Stimulated activated memory B cell treated with anti-CD40 and anti-IgM and Interleukin-4, amounts not matched to agents 10 μg/mL and 1 μg/mL and 100 μg/mL, for 72 hours (primary cell): ENCODE results near the gene MIGA1.

ENCODE experiments used
- ATAC-seq: fragments of 150-1000 bp; cut with Tn5 transposase; 2 replicates; pipeline ENCODE4 v1.10.0; 2021
- H3K27ac Mint-ChIP-seq: one replicate; pipeline ENCODE4 v1.8.0; 2022; ENCODE audit warnings: mild to moderate bottlenecking, mixed read lengths
- H3K27me3 Mint-ChIP-seq: one replicate; pipeline ENCODE4 v1.8.0; 2022; ENCODE audit warnings: mixed read lengths
- H3K36me3 Mint-ChIP-seq: one replicate; pipeline ENCODE4 v1.8.0; 2022; ENCODE audit warnings: mixed read lengths
- H3K4me1 Mint-ChIP-seq: one replicate; pipeline ENCODE4 v1.8.0; 2022; ENCODE audit warnings: mixed read lengths
- H3K4me3 Mint-ChIP-seq: one replicate; pipeline ENCODE4 v1.8.0; 2022; ENCODE audit warnings: mild to moderate bottlenecking, moderate library complexity, mixed read lengths
- H3K9me3 Mint-ChIP-seq: one replicate; pipeline ENCODE4 v1.8.0; 2022; ENCODE audit warnings: mixed read lengths

MIGA1 gene

DNA sequence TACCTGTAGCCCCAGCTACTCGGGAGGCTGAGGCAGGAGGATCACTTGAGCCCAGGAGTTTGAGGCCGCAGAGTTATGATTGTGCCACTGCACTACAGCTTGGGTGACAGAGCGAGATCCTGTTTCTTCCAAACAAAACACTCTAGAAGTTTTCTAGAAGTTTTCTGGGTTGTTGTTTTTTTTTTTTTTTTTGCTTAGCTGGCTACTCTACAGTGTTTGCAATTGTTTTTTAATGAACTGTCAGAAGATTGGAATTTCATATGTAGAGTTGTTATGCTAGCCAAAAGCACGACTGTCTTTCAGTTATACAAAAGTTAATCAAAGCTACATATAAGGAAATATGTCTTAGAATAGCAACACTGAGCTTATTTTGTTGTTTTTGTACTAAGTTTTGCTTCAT, 78.1 kb downstream of the MIGA1 start:
- H3K36me3 Mint-ChIP-seq: peaks cover 85% of the 10 kb centered on the region
- no peak overlapping the region for H3K27ac Mint-ChIP-seq
- H3K4me1 Mint-ChIP-seq: no peaks in the 10 kb centered on the region

DNA sequence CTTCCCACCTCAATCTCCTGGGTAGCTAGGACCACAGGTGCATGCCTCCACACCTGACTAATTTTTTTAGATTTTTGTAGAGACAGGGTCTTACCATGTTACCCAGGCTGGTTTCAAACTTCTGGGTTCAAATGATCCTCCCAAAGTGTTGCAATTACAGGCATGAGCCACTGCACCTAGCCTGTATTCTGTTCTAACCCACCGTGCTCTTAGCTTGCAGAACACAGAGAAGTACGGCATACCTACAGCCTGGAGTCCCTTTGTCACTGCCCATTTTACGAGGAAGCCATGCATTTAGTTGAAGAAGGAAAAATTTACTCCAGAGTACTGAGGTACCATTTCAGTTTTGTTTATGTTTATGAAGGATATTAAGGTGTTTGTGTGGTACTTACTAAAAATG, 79.3 kb downstream of the MIGA1 start:
- peaks cover 24% of the 10 kb centered on the region for H3K9me3 Mint-ChIP-seq
- H3K4me3 Mint-ChIP-seq: no peak overlapping the region
- no peak for ATAC-seq
- H3K27me3 Mint-ChIP-seq: no peaks in the 10 kb centered on the region
- no peak overlapping the region for H3K27ac Mint-ChIP-seq
- peaks cover 84% of the 10 kb centered on the region for H3K36me3 Mint-ChIP-seq
- no peaks in the 10 kb centered on the region for H3K4me1 Mint-ChIP-seq

More for the DNA sequence above, 78.1 kb downstream of the MIGA1 start:
- Mint-ChIP-seq H3K4me3 (no peak overlapping the region), H3K27me3 (no peaks in the 10 kb centered on the region), H3K9me3 (peaks cover 24% of the 10 kb centered on the region)
- no peak for ATAC-seq

GRCh38 chr1:77859248-77859647, 79.8 kb downstream of the MIGA1 start:
- Mint-ChIP-seq H3K36me3 (peaks cover 80% of the 10 kb centered on the region), H3K27ac (no peak overlapping the region), H3K27me3 (no peaks in the 10 kb centered on the region), H3K4me1 (no peaks in the 10 kb centered on the region), H3K4me3 (no peak overlapping the region), H3K9me3 (peaks cover 20% of the 10 kb centered on the region)
- ATAC-seq: no peak

DNA sequence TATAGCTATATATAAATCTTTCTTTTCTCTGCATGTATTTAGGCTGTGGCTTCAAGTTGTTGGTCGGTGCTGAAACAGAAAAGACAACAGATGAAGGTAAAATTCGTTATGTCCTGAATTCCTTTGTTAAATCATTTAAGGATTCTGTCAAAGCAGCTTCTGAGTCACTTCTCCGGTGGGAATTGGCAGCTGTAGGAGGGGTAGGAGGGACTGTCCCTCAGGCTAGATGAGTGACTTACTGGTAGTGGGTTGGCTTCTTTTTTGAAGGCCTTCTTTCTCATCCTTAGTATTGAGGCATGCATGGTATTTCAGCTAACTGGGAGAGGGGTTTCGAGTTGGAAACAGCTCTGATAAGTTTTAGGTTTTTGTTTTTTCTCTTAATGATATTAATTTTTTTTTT, 86.8 kb downstream of the MIGA1 start:
- Mint-ChIP-seq H3K27me3 (no peaks in the 10 kb centered on the region), H3K4me3 (no peak overlapping the region), H3K27ac (no peak overlapping the region), H3K36me3 (peaks cover 56% of the 10 kb centered on the region), H3K4me1 (no peaks in the 10 kb centered on the region), H3K9me3 (no peaks in the 10 kb centered on the region)
- no peak for ATAC-seq

- no peaks in the 10 kb centered on the region for H3K9me3 Mint-ChIP-seq
- H3K27me3 Mint-ChIP-seq: no peaks in the 10 kb centered on the region
- no peak for ATAC-seq
Observed at GRCh38 chr1:77872645-77873044, 93.2 kb downstream of the MIGA1 start.

GRCh38 chr1:77873461-77873860, 94.0 kb downstream of the MIGA1 start:
- Mint-ChIP-seq H3K4me3 (no peak overlapping the region), H3K36me3 (peaks cover 12% of the 10 kb centered on the region), H3K27me3 (no peaks in the 10 kb centered on the region), H3K27ac (no peak overlapping the region), H3K4me1 (no peaks in the 10 kb centered on the region), H3K9me3 (no peaks in the 10 kb centered on the region)
- no peak for ATAC-seq

More at GRCh38 chr1:77872645-77873044, 93.2 kb downstream of the MIGA1 start:
- no peaks in the 10 kb centered on the region for H3K4me1 Mint-ChIP-seq
- H3K36me3 Mint-ChIP-seq: peaks cover 15% of the 10 kb centered on the region
- H3K27ac Mint-ChIP-seq: no peak overlapping the region
- no peak overlapping the region for H3K4me3 Mint-ChIP-seq

- Mint-ChIP-seq H3K4me1 (no peaks in the 10 kb centered on the region), H3K9me3 (no peaks in the 10 kb centered on the region), H3K27ac (no peak overlapping the region), H3K4me3 (no peak overlapping the region), H3K27me3 (no peaks in the 10 kb centered on the region), H3K36me3 (peaks cover 5% of the 10 kb centered on the region)
- ATAC-seq: no peak
Observed at GRCh38 chr1:77874804-77875445, 95.5 kb downstream of the MIGA1 start.

DNA sequence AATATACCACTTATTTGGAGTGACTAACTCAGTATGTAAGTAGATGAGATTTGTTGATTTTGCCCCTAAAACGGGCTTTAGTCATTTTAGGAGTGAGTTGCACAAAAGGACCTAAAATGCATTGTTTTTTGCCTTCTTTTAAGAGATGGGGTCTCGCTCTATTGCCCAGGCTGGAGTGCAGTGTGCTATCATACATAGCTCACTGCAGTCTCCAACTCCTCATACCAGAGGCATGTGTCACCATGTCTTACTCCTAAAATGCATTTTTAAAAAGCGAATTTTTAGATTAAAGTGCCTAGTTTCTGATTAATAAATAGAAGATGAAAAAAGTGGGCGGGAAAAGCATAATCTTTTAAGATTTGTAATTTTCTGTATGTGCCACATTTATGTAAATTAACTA, 97.4 kb downstream of the MIGA1 start:
- Mint-ChIP-seq H3K4me1 (no peaks in the 10 kb centered on the region), H3K9me3 (no peaks in the 10 kb centered on the region), H3K27me3 (no peaks in the 10 kb centered on the region), H3K36me3 (peaks cover 5% of the 10 kb centered on the region), H3K4me3 (no peak overlapping the region), H3K27ac (no peak overlapping the region)
- no peak for ATAC-seq

GRCh38 chr1:77881061-77881460, 101.6 kb downstream of the MIGA1 start:
- H3K4me1 Mint-ChIP-seq: no peaks in the 10 kb centered on the region
- H3K9me3 Mint-ChIP-seq: no peaks in the 10 kb centered on the region
- no peak overlapping the region for H3K27ac Mint-ChIP-seq
- no peak for ATAC-seq
- no peak overlapping the region for H3K4me3 Mint-ChIP-seq
- H3K27me3 Mint-ChIP-seq: peaks cover under 1% of the 10 kb centered on the region
- peaks cover 6% of the 10 kb centered on the region for H3K36me3 Mint-ChIP-seq

- Mint-ChIP-seq H3K27ac (no peak overlapping the region), H3K4me3 (no peak overlapping the region), H3K4me1 (no peaks in the 10 kb centered on the region), H3K27me3 (peaks cover 12% of the 10 kb centered on the region), H3K36me3 (peaks cover 15% of the 10 kb centered on the region), H3K9me3 (peaks cover 7% of the 10 kb centered on the region)
- ATAC-seq: no peak
Observed at GRCh38 chr1:77882411-77882810, 103.0 kb downstream of the MIGA1 start.

DNA sequence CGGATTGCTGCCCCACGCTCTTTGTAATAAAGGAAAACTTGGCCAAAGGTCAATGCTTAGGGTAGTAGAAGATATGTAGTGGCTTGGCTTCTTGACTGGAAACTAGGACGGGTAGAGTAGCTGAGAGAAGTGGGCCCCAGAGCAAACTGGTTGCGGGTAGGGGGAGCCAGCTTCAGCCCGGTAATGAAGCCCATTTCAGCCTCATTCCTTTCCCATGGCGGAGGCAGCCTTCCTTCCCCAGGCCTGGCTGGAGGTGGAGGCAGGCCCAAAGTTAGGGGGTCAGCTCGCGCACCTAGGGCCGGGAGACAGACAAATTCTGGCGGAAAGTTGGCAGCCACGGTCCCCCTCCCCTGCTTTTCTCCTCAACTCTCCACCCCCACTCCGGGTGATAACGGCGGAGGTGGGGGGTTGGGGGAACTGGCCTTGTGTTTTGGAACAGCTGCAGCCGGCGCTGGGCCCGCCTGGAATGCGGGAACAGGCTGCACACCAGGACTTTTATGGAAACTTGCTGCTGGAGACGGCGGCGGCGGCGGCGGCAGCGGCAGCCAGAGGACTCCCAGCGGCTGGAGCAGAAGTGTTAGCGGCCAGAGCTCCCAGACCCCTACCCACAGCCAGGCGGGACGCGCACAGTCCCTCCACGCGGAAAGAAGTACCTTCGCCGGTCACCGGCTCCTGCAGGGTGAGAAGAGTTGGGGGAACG, 108.8 kb downstream of the MIGA1 start, which contains the start of gene NEXN:
Gene NEXN, plus strand, starts transcription at position 544 of the 700 bp plus-strand sequence. CDS start 27,483 bp downstream, outside the sequence.
- Mint-ChIP-seq H3K9me3 (peaks cover 7% of the 10 kb centered on the region), H3K36me3 (peaks cover 15% of the 10 kb centered on the region), H3K4me1 (peaks cover 10% of the 10 kb centered on the region), H3K27me3 (peaks cover 25% of the 10 kb centered on the region), H3K27ac (no peak within 1 kb of the TSS), H3K4me3 (peak within 1 kb of the TSS; percentile 78)
- peak; percentile 5 for ATAC-seq

DNA sequence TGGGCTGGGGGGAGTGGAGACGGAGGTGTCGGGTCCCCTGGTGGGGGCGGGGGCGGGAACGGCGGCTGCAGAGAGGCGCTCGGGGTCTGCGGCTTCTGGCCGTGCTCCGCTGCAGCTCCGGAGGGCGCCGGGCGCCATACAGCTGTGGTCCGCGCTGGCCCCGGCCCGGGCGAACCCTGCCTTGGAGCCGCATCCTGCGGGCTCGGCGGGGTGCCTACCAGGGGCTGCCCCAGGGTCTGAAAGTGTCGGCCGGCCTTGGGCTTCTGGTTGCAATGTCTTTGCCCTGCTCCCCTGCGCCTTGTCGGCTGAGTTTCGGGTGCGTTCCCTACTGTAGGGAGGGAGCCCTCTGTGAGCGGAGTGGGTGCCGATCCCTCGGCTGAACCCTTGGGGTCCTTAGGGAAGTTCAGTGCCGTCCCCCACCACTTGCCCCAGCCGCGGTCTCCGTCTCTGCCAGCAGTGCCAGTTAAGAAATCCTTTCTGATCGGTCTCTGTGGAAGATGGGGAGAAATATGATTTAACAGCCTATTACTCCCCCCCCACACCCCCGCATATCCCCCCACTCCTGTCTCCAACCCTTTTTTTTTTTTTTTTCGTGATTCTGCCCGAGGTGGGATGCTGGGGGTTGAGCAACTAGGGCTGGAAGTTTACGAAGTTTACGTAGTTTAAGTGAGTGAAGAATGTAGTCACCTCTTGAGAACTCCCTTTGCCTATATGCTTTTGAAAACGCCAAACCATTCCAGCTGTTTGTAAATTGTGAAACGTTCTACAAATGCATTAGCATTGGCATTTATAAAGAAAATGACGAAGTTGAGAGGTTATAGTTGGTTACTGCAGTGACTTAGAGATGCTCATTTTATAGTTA, 109.6 kb downstream of the MIGA1 start:
- H3K27me3 Mint-ChIP-seq: peaks cover 25% of the 10 kb centered on the region
- H3K4me3 Mint-ChIP-seq: peak overlapping the region; percentile 78
- peaks cover 13% of the 10 kb centered on the region for H3K36me3 Mint-ChIP-seq
- H3K9me3 Mint-ChIP-seq: peaks cover 7% of the 10 kb centered on the region
- ATAC-seq: peak; percentile 77
- peaks cover 10% of the 10 kb centered on the region for H3K4me1 Mint-ChIP-seq
- no peak overlapping the region for H3K27ac Mint-ChIP-seq

DNA sequence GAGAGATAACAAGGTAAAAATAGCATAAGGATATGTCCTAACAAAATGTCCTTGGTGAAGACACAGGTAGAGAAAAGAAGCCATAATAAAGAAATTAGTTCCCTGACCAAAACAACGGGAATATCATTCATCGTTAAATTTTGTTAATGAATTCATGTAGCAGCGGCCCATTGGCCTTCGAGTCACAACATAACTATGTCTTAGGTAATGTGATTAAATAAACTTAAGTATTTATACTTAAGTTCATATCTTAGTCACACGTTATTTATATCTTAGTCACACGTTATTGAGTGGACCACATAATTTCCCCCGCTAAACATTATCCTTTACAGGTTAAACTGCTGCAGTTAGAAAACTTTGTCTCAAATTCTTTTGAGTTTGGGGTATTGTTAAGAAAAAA, 110.2 kb downstream of the MIGA1 start:
- H3K27ac Mint-ChIP-seq: no peak overlapping the region
- H3K27me3 Mint-ChIP-seq: peaks cover 25% of the 10 kb centered on the region
- H3K4me3 Mint-ChIP-seq: no peak overlapping the region
- peaks cover 9% of the 10 kb centered on the region for H3K36me3 Mint-ChIP-seq
- H3K4me1 Mint-ChIP-seq: peaks cover 10% of the 10 kb centered on the region
- ATAC-seq: no peak
- peaks cover 7% of the 10 kb centered on the region for H3K9me3 Mint-ChIP-seq

DNA sequence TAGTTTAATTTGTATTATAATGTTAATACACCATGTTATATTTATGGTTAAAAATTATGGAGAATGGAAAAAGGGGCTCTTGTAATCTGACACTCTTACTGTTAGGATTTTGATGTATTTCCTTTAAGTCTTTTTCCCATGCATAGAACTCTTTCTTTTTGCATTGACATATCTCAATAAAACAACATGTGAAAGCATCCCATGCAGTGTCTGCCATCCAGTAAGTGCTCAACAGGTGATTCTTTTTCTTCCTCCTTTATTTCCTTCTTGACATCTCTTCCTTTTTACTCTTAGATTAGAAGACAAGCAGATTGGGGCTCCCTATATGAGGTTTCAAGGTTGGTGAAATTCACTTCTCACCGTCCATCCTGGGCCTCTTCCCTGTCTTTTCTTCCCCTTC, 111.8 kb downstream of the MIGA1 start:
- no peak for ATAC-seq
- Mint-ChIP-seq H3K4me3 (no peak overlapping the region), H3K27me3 (peaks cover 23% of the 10 kb centered on the region), H3K9me3 (peaks cover 7% of the 10 kb centered on the region), H3K36me3 (peaks cover 8% of the 10 kb centered on the region), H3K4me1 (peaks cover 10% of the 10 kb centered on the region), H3K27ac (no peak overlapping the region)

DNA sequence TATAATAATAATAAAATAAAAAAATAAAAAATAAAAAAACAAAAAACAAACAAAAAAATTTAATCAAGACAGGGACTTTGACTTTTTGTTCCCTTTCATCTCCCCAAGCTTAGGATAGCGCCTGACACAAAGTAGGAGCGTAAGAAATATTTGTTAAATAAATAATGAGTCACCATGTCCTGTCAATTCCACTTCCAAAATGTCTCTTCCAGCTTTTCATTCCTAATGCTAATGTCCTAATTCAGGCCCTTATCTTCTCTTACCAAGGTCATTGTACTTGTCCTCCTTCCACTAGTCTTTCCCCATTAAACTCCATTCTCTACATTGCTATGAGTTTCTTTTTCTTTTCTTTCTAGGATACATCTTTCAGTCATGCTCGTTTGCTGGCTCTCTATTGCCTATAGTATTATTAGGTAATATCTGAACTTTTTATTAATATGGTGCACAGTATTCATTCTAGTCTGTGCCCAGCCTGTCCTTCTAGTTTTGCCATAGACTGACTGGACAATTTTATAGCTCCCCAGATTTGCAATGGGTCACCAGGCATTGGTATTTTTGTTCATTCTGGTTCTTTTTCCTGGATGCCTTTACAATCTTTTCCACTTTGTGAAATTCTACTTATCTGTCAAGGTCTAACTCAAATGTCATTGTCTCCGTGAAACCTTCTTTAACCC, 120.3 kb downstream of the MIGA1 start:
- no peak for ATAC-seq
- H3K27me3 Mint-ChIP-seq: no peaks in the 10 kb centered on the region
- H3K4me1 Mint-ChIP-seq: no peaks in the 10 kb centered on the region
- no peak overlapping the region for H3K27ac Mint-ChIP-seq
- no peak overlapping the region for H3K4me3 Mint-ChIP-seq
- H3K9me3 Mint-ChIP-seq: no peaks in the 10 kb centered on the region
- no peaks in the 10 kb centered on the region for H3K36me3 Mint-ChIP-seq
